Muscle layer of colon (tissue), 2 donors: ENCODE measurements around the gene HOXD8.

Source experiments
- H3K27ac ChIP-seq: one replicate; pipeline ENCODE4 v1.7.0; 2013; ENCODE audit warnings: low read depth, mild to moderate bottlenecking, low read length, moderate library complexity
- H3K27me3 ChIP-seq, 2 donors: one replicate each; pipeline ENCODE4 v1.7.0; 2013; ENCODE audit warnings: low read length in 2 of 2, mild to moderate bottlenecking in 2 of 2; ENCODE audit not compliant: insufficient read depth in 2 of 2, control insufficient read depth in 1 of 2
- H3K36me3 ChIP-seq: one replicate; pipeline ENCODE4 v1.7.0; 2013; ENCODE audit warnings: mild to moderate bottlenecking, low read length; ENCODE audit not compliant: insufficient read depth
- H3K4me1 ChIP-seq: one replicate; pipeline ENCODE4 v1.7.0; 2013; ENCODE audit warnings: mild to moderate bottlenecking, low read length; ENCODE audit not compliant: insufficient read depth
- H3K4me3 ChIP-seq, 2 donors: one replicate each; pipeline ENCODE4 v1.7.0; 2013; ENCODE audit warnings: low read length in 2 of 2, low read depth in 1 of 2, mild to moderate bottlenecking in 1 of 2, moderate library complexity in 1 of 2
- H3K9ac ChIP-seq: one replicate; pipeline ENCODE4 v1.7.0; 2013; ENCODE audit warnings: low read length
- H3K9me3 ChIP-seq: one replicate; pipeline ENCODE4 v1.7.0; 2013; ENCODE audit warnings: mild to moderate bottlenecking, low read length
- donor health status: abdominal sarcoma.
- donor health status: Adenocarcinoma of cecum.

Gene HOXD8

DNA sequence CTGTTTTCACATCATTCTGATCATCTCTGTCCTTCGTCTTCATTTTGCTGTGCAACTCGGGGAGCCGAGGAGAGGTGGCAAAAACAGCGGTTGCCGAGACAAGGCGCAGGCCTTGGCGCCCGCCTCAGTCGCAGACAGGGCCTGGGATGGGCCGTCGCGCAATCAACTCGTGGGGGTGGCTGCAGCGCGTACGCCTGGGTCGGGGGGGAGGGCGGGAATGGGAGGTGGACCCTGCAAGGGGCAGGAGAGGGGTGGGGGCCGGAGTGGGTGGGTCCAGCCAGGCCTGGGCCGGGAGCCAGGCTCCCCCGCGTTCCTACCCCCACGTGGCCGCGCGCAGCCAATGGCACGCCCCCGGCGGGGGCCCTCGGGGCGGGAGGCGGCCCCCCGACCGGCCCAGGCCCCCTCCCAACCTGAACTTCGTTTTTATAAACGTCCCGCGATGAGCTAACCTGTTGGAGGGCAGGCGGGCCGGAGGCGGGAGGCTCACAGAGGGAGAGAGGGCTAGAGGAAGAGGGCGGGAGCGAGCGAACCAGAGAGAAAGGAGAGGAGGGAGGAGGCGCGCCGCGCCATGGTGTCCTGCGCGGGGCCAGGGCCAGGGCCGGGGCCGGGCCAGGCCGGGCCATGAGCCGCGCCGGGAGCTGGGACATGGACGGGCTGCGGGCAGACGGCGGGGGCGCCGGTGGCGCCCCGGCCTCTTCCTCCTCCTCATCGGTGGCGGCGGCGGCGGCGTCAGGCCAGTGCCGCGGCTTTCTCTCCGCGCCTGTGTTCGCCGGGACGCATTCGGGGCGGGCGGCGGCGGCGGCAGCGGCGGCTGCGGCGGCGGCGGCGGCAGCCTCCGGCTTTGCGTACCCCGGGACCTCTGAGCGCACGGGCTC, 37.0 kb upstream of the HOXD8 start, which contains the start of gene HOXD13:
HOXD13 (plus strand) TSS at position 452 of the 875 bp plus-strand sequence; CDS start at position 622, 170 bp downstream.
- Histone ChIP-seq H3K9ac (no peak within 1 kb of the TSS), H3K4me3 (peak within 1 kb of the TSS; percentile 6 to 53), H3K4me1 (peaks cover 16% of the 10 kb centered on the region), H3K9me3 (peaks cover 3% of the 10 kb centered on the region), H3K27ac (no peak within 1 kb of the TSS), H3K27me3 (peaks cover 84 to 99% of the 10 kb centered on the region in 2 donors), H3K36me3 (no peaks in the 10 kb centered on the region)

DNA sequence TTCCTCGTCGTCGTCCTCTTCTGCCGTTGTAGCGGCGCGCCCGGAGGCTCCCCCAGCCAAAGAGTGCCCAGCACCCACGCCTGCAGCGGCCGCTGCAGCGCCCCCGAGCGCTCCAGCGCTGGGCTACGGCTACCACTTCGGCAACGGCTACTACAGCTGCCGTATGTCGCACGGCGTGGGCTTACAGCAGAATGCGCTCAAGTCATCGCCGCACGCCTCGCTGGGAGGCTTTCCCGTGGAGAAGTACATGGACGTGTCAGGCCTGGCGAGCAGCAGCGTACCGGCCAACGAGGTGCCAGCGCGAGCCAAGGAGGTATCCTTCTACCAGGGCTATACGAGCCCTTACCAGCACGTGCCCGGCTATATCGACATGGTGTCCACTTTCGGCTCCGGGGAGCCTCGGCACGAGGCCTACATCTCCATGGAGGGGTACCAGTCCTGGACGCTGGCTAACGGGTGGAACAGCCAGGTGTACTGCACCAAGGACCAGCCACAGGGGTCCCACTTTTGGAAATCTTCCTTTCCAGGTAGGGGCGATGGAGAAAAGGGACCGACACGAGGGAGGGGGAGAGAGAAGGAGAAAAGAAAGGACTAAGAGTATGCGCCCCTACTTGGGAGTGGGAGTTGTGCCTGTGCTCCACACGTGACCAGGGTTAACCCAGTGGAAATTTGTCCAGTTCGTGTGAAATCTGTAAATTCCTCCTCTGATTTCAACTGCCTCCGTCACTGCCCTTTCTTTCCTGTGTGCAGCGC, 36.2 kb upstream of the HOXD8 start:
- peaks cover 3% of the 10 kb centered on the region for H3K9me3 ChIP-seq
- H3K4me1 ChIP-seq, result peaks cover 16% of the 10 kb centered on the region
- peaks cover 83 to 99% of the 10 kb centered on the region in 2 donors for H3K27me3 ChIP-seq
- H3K4me3 ChIP-seq, result peak overlapping the region; percentile 6 to 53
- H3K27ac ChIP-seq, result no peak overlapping the region
- H3K9ac ChIP-seq, result no peak overlapping the region
- H3K36me3 ChIP-seq, result no peaks in the 10 kb centered on the region

DNA sequence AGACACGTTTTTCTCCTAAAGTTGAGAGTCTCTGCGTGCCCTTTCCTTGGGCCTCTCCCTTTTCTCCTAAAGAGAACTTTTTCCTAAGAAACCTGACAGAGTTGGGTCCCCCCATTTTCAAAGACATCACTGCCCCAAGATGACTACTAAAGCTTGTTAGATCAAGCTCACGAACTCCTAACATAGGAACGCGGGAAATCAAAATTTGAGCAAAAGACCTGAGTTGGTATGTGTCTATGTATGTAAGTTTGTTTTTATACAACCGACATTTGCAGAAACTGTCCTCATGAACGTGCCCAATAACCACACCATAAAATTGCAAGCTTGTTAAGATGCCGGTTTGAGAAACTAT, 35.6 kb upstream of the HOXD8 start:
- Histone ChIP-seq H3K27me3 (peaks cover 83 to 99% of the 10 kb centered on the region in 2 donors), H3K27ac (no peak overlapping the region)

DNA sequence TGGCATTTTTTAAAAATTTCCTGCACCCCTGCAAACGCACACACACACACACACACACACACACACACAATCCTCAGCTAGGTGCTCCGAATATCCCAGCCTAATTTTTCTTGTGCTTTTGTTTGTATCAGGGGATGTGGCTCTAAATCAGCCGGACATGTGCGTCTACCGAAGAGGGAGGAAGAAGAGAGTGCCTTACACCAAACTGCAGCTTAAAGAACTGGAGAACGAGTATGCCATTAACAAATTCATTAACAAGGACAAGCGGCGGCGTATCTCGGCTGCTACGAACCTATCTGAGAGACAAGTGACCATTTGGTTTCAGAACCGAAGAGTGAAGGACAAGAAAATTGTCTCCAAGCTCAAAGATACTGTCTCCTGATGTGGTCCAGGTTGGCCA, 35.2 kb upstream of the HOXD8 start:
- H3K9ac ChIP-seq, result no peak overlapping the region
- H3K27ac ChIP-seq, result no peak overlapping the region
- no peak overlapping the region for H3K4me3 ChIP-seq
- H3K27me3 ChIP-seq, result peaks cover 83 to 98% of the 10 kb centered on the region in 2 donors
- peaks cover 3% of the 10 kb centered on the region for H3K9me3 ChIP-seq
- H3K36me3 ChIP-seq, result no peaks in the 10 kb centered on the region
- H3K4me1 ChIP-seq, result peaks cover 13% of the 10 kb centered on the region

More for the DNA sequence above, 35.6 kb upstream of the HOXD8 start:
- Histone ChIP-seq H3K4me3 (no peak overlapping the region), H3K9ac (no peak overlapping the region), H3K4me1 (peaks cover 13% of the 10 kb centered on the region), H3K36me3 (no peaks in the 10 kb centered on the region), H3K9me3 (peaks cover 3% of the 10 kb centered on the region)

DNA sequence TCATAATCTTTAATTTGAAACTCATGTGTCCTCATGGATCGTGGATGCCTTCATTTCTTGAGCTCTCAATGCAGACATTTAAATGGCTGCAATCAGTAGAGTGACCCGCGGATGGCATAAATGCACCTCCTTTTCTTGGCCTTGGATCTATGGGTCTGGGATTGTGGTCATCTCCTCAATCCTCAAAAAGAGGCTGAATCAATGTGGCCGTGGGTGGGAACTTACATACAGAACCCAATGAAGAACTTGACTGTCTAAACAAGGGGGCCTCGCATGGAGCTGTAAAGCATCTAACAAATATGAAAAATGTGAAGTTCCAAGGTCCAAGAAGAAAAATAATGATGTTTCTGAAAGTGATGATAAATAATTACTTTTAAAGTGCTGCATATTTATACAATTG, 34.1 kb upstream of the HOXD8 start:
- Histone ChIP-seq H3K27me3 (peaks cover 83 to 98% of the 10 kb centered on the region in 2 donors), H3K4me1 (peaks cover 13% of the 10 kb centered on the region), H3K27ac (no peak overlapping the region)

DNA sequence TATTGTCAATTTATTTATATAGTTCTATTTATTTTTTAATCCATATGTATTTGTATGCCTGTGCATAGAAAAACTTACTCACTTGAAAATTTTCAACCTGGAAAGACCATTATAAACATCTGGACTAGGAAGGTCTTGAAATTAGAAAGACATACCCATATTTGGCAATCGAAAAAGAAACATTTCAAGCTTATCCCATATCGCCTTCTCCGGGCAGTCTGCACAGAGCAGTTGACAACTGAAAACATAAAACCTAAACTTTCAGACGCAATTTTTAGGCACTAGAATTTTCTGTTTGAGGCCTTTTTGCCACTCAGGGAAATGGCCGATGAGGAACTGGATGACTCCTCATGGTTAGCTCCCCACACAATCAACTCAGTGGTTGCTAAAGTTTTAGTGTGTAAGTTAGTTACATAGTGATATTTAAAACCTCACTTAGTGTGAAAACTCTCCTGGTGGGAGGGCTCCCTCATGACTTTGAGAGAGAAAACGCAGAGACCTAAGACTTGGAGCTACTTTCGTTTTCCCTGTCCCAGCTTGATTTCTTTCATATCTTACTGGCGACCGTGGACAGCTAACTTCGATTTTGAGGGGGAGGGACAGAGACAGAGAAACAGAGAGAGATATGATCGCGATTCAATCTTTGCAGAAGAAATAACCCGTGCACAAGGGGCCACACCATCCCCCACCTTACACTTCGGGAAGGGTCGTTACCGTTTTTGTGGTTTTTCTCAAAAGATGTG, 33.1 kb upstream of the HOXD8 start:
- Histone ChIP-seq H3K36me3 (no peaks in the 10 kb centered on the region), H3K9ac (no peak overlapping the region), H3K27me3 (peaks cover 85 to 96% of the 10 kb centered on the region in 2 donors), H3K9me3 (peaks cover 3% of the 10 kb centered on the region), H3K27ac (no peak overlapping the region), H3K4me1 (peaks cover 13% of the 10 kb centered on the region), H3K4me3 (peak overlapping the region; percentile 49 to 51)

More for the DNA sequence above, 34.1 kb upstream of the HOXD8 start:
- H3K9me3 ChIP-seq, result peaks cover 3% of the 10 kb centered on the region
- no peaks in the 10 kb centered on the region for H3K36me3 ChIP-seq
- no peak overlapping the region for H3K4me3 ChIP-seq
- no peak overlapping the region for H3K9ac ChIP-seq

DNA sequence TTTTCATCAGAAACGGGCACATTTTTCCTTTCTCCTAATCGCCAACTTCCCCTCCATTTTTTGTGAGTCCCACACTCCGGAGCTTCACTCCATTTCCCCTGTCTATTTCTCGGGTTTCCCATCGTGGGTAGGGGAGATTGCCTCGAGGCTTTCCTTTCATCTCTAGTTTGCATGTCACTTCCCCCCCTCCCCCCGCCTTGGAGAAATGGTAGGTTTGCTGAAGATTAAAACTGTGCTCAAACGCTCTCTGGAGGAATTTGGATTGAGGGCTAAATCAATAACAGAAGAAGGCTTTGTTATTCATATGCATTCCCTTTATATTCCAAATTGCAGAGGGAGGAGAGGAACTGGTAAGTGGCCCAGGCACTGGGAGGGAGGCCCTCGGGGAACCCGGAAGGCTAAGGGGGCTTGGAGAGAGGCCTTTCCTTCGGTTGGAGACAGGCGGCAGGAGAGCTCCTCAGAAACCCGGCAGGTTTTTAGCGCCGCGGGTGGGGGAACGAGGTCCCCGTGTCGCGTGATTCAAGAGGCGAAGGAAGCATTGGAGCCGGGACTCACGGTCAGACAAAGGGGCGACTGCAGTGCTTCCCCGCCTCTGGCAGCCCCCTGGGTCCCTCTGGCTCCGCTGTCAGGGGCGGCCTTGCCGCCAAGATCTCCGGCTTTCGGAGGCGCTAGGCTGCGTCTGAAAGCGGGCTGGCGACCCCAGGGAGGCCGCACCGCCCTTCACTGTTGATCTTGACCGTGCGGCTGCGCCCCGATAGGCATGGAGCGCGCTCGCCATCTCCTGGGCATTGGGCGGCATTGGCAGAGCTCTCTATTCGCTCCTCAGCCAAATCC, 32.3 kb upstream of the HOXD8 start:
- H3K36me3 ChIP-seq, result no peaks in the 10 kb centered on the region
- peak overlapping the region; percentile 36 to 51 for H3K4me3 ChIP-seq
- H3K27me3 ChIP-seq, result peaks cover 89 to 95% of the 10 kb centered on the region in 2 donors
- H3K9me3 ChIP-seq, result peaks cover 3% of the 10 kb centered on the region
- peaks cover 13% of the 10 kb centered on the region for H3K4me1 ChIP-seq
- H3K9ac ChIP-seq, result no peak overlapping the region
- no peak overlapping the region for H3K27ac ChIP-seq

DNA sequence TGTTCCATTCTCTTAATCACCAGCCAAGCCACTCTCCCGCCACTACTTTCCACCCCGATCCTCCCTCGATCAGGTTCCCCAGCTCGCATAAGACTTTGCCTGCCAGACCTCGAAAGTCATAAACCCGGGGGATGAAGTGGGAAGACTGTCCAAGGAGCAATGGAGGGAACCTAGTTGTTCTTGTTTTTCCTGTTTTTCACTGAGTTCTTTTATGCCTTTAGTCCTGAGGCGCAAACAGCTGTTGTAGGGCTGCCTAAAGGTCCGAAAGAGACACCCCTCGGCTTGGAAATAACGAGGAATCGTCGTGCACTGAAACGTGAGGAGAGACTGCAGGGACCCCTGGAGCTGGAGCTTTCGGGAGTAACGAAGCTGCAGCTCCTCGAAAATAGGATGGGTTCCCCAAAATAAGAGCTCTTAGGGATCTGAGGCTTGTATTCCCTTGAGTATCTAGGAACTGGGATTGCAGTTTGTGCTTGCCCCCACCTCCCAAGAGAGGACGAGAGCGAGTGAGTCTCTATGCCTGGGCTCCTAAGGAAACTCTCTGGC, 31.6 kb upstream of the HOXD8 start:
- H3K4me1 ChIP-seq, result peaks cover 13% of the 10 kb centered on the region
- no peak overlapping the region for H3K9ac ChIP-seq
- no peaks in the 10 kb centered on the region for H3K36me3 ChIP-seq
- H3K4me3 ChIP-seq, result peak overlapping the region in 1 of 2 donors; percentile 51
- H3K27me3 ChIP-seq, result peaks cover 89 to 96% of the 10 kb centered on the region in 2 donors
- no peak overlapping the region for H3K27ac ChIP-seq
- peaks cover 3% of the 10 kb centered on the region for H3K9me3 ChIP-seq

DNA sequence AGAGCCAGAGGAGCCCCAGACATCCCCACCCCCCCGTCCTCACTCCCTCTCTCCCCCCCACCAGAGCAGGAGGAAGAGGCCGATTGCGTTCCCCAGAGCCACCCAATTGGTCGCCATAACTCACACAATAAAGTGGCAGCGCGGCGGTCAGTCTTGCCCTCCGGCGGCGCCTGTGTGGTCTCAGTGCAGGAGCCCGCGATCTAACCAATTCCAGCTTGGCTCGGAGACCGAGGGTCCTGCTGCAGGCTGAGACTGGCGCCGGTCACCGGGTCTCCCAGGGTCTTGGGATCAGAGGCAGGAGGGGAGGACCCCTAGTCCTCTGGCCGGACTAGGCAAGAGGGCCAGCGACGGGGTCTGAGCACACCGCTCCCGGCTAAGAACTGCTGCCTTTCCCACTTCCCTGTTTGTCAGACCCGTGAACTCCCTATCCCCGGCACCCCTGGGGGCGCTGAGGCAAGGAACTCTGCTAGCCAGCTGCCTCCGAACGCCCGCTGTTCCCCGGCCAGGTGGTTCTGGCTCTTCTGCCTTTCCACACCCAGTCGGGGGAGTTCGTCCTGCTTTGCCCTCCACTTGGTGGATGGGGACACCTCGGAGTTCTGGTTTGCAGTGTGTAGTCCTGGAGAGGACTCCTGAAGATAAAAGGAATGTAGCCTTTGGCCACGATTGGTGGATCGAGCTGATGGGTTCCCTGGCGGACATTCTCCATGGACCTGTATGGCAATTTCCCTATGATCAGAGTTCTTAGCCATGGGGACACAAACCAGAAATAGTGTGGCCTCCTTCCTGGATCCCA, 30.9 kb upstream of the HOXD8 start:
- peaks cover 85 to 96% of the 10 kb centered on the region in 2 donors for H3K27me3 ChIP-seq

More for the DNA sequence above, 30.9 kb upstream of the HOXD8 start:
- H3K36me3 ChIP-seq, result no peaks in the 10 kb centered on the region
- H3K4me3 ChIP-seq, result no peak overlapping the region
- peaks cover 9% of the 10 kb centered on the region for H3K4me1 ChIP-seq
- H3K9ac ChIP-seq, result no peak overlapping the region
- H3K9me3 ChIP-seq, result peaks cover 3% of the 10 kb centered on the region
- H3K27ac ChIP-seq, result no peak overlapping the region
